ENCODE data around the gene MPO.

The MPO gene

DNA sequence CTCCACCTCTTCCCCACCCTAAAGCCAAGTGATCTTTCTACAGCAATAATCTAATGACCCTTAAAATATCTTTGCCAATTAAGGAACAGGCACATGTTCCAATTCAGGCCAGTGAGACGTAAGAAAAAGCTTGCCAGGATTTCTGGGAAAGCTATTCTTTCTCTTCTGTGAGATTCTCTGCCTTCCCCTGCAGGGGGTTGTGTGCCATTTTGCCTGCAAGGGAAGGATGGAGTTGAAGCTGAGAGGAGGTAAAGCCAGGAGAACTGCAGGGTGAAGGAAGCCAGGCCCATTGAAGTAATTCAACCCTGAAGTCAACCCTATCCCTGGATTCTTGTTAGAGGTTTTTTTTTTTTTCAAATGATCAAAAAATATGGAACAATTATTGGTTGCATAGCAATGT lies 51.4 kb downstream of the MPO start:
- no peak for DNase-seq

DNA sequence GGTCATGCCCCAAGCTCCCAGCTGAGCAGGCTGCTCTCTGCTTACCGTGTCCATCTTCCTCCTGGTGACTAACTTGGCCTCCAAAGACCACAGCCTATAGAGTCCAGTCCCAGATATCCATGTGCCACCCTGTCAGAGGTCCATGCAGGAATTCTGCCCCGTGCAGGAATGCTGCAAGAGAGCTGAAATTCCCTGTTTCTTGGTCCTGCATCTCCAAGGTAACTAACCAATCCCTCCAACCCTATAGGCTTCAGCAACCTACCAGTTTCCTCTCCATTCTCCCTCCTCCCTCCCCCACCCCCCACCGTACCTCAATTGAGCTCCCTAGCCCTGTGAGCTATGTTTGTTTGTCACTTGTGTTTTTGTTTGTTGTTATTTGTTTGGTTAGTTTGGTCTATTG lies 52.1 kb downstream of the MPO start:
- DNase-seq: no peak

DNA sequence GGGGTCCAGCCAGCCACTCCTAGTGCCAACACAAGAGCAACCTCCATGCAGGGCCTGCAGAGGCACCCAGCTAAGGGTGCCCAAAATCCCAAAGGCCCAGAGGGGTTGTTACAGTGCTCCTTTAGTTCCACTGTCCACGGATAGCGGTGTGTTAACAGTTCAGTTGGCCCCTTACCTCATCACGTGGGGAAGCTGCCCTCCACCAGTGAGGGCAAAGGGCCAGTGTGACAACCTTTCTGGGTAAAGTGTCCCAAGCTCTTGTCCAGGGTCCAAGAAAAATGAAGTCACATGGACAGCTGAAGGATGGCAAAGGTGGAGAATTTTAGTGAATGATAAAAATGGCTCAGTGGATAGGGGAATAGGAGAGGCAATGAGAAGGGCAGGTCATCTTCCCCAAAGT lies 53.0 kb downstream of the MPO start:
- DNase-seq: no peak

DNA sequence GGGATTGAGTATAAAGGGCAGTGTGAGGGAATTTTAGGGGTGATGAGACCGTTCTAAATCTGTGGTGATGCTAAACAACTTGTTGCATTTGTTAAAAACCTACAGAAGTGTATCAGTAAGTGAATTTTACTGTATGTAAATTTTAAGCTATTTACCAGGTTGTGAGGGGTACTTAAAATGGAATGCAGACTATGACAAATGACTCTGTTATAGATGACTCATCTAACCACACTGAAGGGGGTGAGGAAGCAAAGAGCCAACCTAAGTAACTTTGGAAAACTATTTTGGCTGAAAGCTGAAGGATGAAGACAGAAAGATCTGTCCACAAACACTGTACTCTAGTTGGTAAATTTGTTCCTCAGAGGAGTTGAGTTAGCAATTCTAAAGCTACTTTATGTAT lies 56.4 kb downstream of the MPO start:
- peak; percentile 59 for DNase-seq
